Psoas muscle (tissue), 8 donors: ENCODE results near the gene MTMR1. TPM values are rescaled to one million over a fixed set of nuclear protein-coding genes. Genes with fewer than 3 reads are reported as not detected.

Experiments
- ATAC-seq, 4 donors: fragments of 200-7000 bp; cut with Tn5 transposase; one replicate each; pipeline ENCODE4 v1.9.1; 2020; ENCODE audit warnings: moderate library complexity in 3 of 4, mild to moderate bottlenecking in 2 of 4
- DNase-seq, 2 donors: peaks; one replicate each; pipeline ENCODE4 v3.0.0-alpha.2; 2020
- H3K27ac ChIP-seq: fragments of 200-600 bp; one replicate; pipeline ENCODE4 v1.8.0; 2022
- H3K27me3 ChIP-seq, 3 donors: fragments of 200-600 bp in 1 of 3; one replicate each; pipeline versions ENCODE4 v1.6.1 to v1.8.0; 2013 to 2022; ENCODE audit warnings: low read length in 2 of 3, mild to moderate bottlenecking in 2 of 3, moderate library complexity in 1 of 3; ENCODE audit not compliant: insufficient read depth in 3 of 3
- H3K36me3 ChIP-seq, 2 donors: fragments of 200-600 bp in 1 of 2; one replicate each; pipeline versions ENCODE4 v1.6.1 to v1.8.0; 2013 to 2022; ENCODE audit warnings: low read depth in 1 of 2, mild to moderate bottlenecking in 1 of 2, moderate library complexity in 1 of 2; ENCODE audit not compliant: insufficient read depth in 1 of 2
- H3K4me1 ChIP-seq: fragments of 200-600 bp; one replicate; pipeline ENCODE4 v1.8.0; 2022
- H3K4me3 ChIP-seq: fragments of 200-600 bp; one replicate; pipeline ENCODE4 v1.8.0; 2022; ENCODE audit warnings: mild to moderate bottlenecking
- H3K9me3 ChIP-seq: fragments of 200-600 bp; one replicate; pipeline ENCODE4 v1.8.0; 2022
- WGBS, 3 donors: extraction: QIAGEN DNeasy Blood & Tissue Kit; methylation state at CpG; one replicate each; pipeline versions ENCODE4 v1.1.6 to v1.1.7; 2013; 5-methylcytosine and 5-hydroxymethylcytosine counted together
- intact Hi-C, 2 donors: fragments of 100-400 bp; cut with DNase I; formaldehyde crosslinking; loops; one replicate each; pipeline versions ENCODE4 v1.11.0 to v1.14.2; 2022
- polyA plus RNA-seq, 3 donors: library from polyadenylated mRNA; stranded (reverse); fragments of 200-250 nt; gene quantifications; one replicate each; pipeline ENCODE4 v1.2.3, GENCODE V29; 2013
- total RNA-seq, 4 donors: library from RNA; stranded (reverse); fragmentation: NEBNext Ultra II Directional in 2 of 4; extraction: Animal tissue kit (Norgen Biotek cat#: 25700) in 2 of 4; gene quantifications; one replicate each; pipeline versions ENCODE4 v1.2.1 to v1.2.4, GENCODE V29; 2021 to 2023
- TF ChIP-seq, protein P1 (sequence below): fragments of 200-600 bp; IDR thresholded peaks from one replicate; pipeline ENCODE4 v1.8.0; 2022; ENCODE audit warnings: antibody characterized with exemption
- donor health status: healthy with polysubstance abuse.
- donor health status: DM: no; HTN: no; CAD: no; lungs with moderate emphysema.
- donor health status: Bipolar disorder and iron deficiency.
- donor health status: healthy.
- donor health status: DM: yes; HTN: yes; CAD: no.
- donor health status: DM: no; HTN: no; CAD: no.
- donor health status: DM: no; HTN: no; CAD: no.
- donor health status: DM: yes; HTN: yes; CAD: no.

MTMR1 gene
- total and polyA plus RNA-seq, 7 donors, result 8.9 to 48.6 (median 27.9) TPM

- Histone ChIP-seq H3K4me1 (no peaks in the 10 kb centered on the region), H3K4me3 (no peak overlapping the region), H3K27me3 (no peaks in the 10 kb centered on the region), H3K27ac (no peak overlapping the region), H3K9me3 (no peaks in the 10 kb centered on the region), H3K36me3 (peaks cover 2 to 21% of the 10 kb centered on the region in 2 donors)
- WGBS, 3 donors, result 49 to 78% (median 71%) methylated on average over 4 of the region's 4 CpGs
- ATAC-seq (no peak), DNase-seq (no peak)
- intact Hi-C loops, result no loop called here
- TF ChIP-seq, protein P1, sequence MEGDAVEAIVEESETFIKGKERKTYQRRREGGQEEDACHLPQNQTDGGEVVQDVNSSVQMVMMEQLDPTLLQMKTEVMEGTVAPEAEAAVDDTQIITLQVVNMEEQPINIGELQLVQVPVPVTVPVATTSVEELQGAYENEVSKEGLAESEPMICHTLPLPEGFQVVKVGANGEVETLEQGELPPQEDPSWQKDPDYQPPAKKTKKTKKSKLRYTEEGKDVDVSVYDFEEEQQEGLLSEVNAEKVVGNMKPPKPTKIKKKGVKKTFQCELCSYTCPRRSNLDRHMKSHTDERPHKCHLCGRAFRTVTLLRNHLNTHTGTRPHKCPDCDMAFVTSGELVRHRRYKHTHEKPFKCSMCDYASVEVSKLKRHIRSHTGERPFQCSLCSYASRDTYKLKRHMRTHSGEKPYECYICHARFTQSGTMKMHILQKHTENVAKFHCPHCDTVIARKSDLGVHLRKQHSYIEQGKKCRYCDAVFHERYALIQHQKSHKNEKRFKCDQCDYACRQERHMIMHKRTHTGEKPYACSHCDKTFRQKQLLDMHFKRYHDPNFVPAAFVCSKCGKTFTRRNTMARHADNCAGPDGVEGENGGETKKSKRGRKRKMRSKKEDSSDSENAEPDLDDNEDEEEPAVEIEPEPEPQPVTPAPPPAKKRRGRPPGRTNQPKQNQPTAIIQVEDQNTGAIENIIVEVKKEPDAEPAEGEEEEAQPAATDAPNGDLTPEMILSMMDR, result no peak
Observed at GRCh38 chrX:150648296-150648940, 44.8 kb upstream of the MTMR1 start.

DNA sequence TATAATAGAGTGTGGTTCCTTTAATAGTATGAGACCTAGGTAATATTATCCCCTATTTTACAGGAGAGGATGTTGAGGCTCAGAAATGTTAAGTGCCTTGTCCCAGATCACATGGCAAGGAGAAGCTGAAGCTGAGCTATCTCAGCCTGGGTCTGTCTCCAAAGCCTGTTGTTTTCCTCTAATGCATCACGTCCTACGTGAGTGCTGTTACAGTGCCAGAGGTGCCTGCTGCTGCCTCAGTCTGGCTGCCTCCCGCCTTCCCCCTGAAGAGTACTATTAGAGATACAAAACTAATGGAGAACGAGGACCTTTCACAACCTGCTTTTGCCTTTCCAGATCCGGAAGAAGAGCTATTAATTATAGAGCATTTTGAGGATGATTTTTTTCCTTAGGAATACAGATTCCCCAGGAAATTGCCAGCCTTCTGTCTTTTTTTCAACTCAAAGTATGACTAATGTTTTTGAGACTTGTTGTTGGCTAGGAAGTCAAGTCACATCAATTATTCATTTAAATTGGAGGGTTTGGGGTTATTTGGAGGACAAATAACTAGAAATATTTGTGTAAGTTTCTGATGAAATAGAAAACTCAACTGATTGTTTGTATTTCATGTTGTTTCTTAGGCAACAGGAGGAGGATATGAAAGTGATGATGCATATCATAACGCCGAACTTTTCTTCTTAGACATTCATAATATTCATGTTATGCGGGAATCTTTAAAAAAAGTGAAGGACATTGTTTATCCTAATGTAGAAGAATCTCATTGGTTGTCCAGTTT, 43.9 kb upstream of the MTMR1 start:
- no peak overlapping the region for H3K4me3 ChIP-seq
- 51 to 56% (median 51%) methylated on average over 8 of the region's 8 CpGs for WGBS, 3 donors
- no peak for ATAC-seq
- DNase-seq, result peak in 1 of 2 donors; percentile 18
- intact Hi-C loops, result no loop called here
- no peaks in the 10 kb centered on the region for H3K9me3 ChIP-seq
- H3K27me3 ChIP-seq, result no peaks in the 10 kb centered on the region
- no peaks in the 10 kb centered on the region for H3K4me1 ChIP-seq
- H3K27ac ChIP-seq, result no peak overlapping the region
- H3K36me3 ChIP-seq, result peaks cover 2 to 18% of the 10 kb centered on the region in 2 donors
- TF ChIP-seq, protein P1, result no peak

- TF ChIP-seq, protein P1, result no peak
- no peak for ATAC-seq
- intact Hi-C loops, result no loop called here
- no peaks in the 10 kb centered on the region for H3K9me3 ChIP-seq
- no peak overlapping the region for H3K27ac ChIP-seq
- no peak for DNase-seq
- H3K4me1 ChIP-seq, result no peaks in the 10 kb centered on the region
- no peaks in the 10 kb centered on the region for H3K27me3 ChIP-seq
- H3K4me3 ChIP-seq, result no peak overlapping the region
- 81 to 100% (median 98%) methylated on average over 2 of the region's 2 CpGs for whole genome bisulfite sequencing, 3 donors
- peaks cover 0 to 2% of the 10 kb centered on the region in 2 donors for H3K36me3 ChIP-seq
Observed at GRCh38 chrX:150651906-150652305, 41.3 kb upstream of the MTMR1 start.

- Histone ChIP-seq H3K9me3 (no peaks in the 10 kb centered on the region), H3K4me3 (no peak overlapping the region), H3K4me1 (no peaks in the 10 kb centered on the region), H3K36me3 (peaks cover under 1 to 21% of the 10 kb centered on the region in 2 donors), H3K27me3 (no peaks in the 10 kb centered on the region), H3K27ac (no peak overlapping the region)
- DNase-seq (no peak), ATAC-seq (no peak)
- TF ChIP-seq, protein P1, result no peak
- 48 to 73% (median 66%) methylated on average over 2 of the region's 2 CpGs for whole genome bisulfite sequencing, 3 donors
- intact Hi-C loops, result no loop called here
Observed at GRCh38 chrX:150655788-150656187, 37.4 kb upstream of the MTMR1 start.
